ENCODE measurements around the gene DHRSX.

DNA sequence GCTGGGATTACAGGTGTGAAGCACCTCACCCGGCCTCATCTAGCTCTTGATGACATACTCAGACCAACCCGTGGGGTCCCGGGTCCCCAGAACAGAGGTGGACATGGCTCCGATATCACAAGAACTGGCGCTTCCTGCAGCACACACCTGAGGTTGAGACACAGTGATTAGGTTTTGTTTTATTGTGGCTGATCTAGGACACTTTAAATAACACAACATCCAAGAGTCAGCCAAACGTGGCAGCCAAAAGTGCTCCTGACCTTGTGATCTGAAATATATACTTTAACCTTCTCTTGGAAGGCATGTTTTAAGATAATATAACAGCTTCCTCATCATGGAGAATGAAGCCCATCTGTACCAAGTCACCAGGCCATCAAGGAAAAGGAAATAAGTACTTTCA is 198.9 kb downstream of the DHRSX start:
- TF ChIP-seq, protein P1, sequence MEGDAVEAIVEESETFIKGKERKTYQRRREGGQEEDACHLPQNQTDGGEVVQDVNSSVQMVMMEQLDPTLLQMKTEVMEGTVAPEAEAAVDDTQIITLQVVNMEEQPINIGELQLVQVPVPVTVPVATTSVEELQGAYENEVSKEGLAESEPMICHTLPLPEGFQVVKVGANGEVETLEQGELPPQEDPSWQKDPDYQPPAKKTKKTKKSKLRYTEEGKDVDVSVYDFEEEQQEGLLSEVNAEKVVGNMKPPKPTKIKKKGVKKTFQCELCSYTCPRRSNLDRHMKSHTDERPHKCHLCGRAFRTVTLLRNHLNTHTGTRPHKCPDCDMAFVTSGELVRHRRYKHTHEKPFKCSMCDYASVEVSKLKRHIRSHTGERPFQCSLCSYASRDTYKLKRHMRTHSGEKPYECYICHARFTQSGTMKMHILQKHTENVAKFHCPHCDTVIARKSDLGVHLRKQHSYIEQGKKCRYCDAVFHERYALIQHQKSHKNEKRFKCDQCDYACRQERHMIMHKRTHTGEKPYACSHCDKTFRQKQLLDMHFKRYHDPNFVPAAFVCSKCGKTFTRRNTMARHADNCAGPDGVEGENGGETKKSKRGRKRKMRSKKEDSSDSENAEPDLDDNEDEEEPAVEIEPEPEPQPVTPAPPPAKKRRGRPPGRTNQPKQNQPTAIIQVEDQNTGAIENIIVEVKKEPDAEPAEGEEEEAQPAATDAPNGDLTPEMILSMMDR (IDR thresholded peaks at IDR 0.05) = no peak
- TF ChIP-seq EP300 (IDR thresholded peaks at IDR 0.05) (no peak), POLR2AphosphoS5 (IDR thresholded peaks at IDR 0.05) (no peak), POLR2A (IDR thresholded peaks at IDR 0.05) (no peak)

Measured in upper lobe of left lung (tissue), 4 donors.